Sigmoid colon (tissue), 4 donors: ENCODE results near the gene CORO2B.

ENCODE experiments used
- EP300 ChIP-seq, 4 donors: sonication (generic); formaldehyde crosslinking; IDR thresholded peaks; one replicate each; pipeline ENCODE4 v1.6.1; 2017; ENCODE audit warnings: antibody characterized with exemption in 4 of 4
- TF ChIP-seq, protein P1 (sequence below), 4 experiments: fragments of 450-650 bp in 3 of 4; fragments of 200-600 bp in 1 of 4; IDR thresholded peaks; one replicate each; pipeline ENCODE4 v1.5.1; 2016 to 2019; ENCODE audit warnings: antibody characterized with exemption in 4 of 4, mild to moderate bottlenecking in 3 of 4, moderate library complexity in 2 of 4

DNA sequence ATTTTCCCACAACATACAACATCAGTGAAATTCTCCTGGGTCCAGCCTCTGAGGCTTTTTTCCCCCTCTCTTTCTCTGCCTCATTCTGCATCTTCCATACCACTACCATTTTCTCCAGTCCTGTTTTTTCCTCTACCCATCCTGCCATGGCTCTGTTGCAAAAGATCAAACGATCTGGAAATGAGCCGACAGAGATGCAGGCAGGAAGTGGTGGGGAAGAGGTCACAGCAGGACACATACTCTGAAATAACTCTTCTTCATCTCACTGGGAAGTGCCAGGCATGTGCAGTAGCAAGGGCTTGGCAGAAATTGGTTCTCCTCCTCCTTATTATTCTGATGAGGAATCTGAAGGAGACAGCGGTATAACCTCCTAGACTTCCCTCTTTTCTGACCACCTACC is 114.3 kb downstream of the CORO2B start:
- no peak for TF ChIP-seq EP300 (IDR thresholded peaks at IDR 0.05)
- TF ChIP-seq, protein P1, sequence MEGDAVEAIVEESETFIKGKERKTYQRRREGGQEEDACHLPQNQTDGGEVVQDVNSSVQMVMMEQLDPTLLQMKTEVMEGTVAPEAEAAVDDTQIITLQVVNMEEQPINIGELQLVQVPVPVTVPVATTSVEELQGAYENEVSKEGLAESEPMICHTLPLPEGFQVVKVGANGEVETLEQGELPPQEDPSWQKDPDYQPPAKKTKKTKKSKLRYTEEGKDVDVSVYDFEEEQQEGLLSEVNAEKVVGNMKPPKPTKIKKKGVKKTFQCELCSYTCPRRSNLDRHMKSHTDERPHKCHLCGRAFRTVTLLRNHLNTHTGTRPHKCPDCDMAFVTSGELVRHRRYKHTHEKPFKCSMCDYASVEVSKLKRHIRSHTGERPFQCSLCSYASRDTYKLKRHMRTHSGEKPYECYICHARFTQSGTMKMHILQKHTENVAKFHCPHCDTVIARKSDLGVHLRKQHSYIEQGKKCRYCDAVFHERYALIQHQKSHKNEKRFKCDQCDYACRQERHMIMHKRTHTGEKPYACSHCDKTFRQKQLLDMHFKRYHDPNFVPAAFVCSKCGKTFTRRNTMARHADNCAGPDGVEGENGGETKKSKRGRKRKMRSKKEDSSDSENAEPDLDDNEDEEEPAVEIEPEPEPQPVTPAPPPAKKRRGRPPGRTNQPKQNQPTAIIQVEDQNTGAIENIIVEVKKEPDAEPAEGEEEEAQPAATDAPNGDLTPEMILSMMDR (IDR thresholded peaks at IDR 0.05) = no peak
